ENCODE results near the gene PRKD1. TPM values are rescaled to one million over a fixed set of nuclear protein-coding genes. Genes with fewer than 3 reads are reported as not detected.

Gene PRKD1
- total and polyA plus RNA-seq, 3 donors from 2014 or later, result 29.9 to 82.9 (median 67.2) TPM

GRCh38 chr14:29684926-29685325 lies 242.7 kb downstream of the PRKD1 start:
- H3K27me3 ChIP-seq, result no peaks in the 10 kb centered on the region
- no peak overlapping the region for H3K27ac ChIP-seq
- no peak for TF ChIP-seq CTCF (IDR thresholded peaks at IDR 0.05)
- no peak for TF ChIP-seq POLR2A (IDR thresholded peaks at IDR 0.05)
- H3K36me3 ChIP-seq (ENCODE audit: low read depth, missing control alignments), result no peaks in the 10 kb centered on the region
- H3K4me3 ChIP-seq, result no peak overlapping the region
- intact Hi-C loops (cut with DNase I; ENCODE audit: low total_unique reads), result no loop called here
- peaks cover 10% of the 10 kb centered on the region for H3K4me1 ChIP-seq
- no peaks in the 10 kb centered on the region for H3K9me3 ChIP-seq
- DNase-seq, result no peak

- intact Hi-C loops (cut with DNase I; ENCODE audit: low total_unique reads), result no loop called here
- TF ChIP-seq POLR2A (IDR thresholded peaks at IDR 0.05) (no peak), CTCF (IDR thresholded peaks at IDR 0.05) (no peak)
Observed at GRCh38 chr14:29682789-29683188, 244.9 kb downstream of the PRKD1 start.

GRCh38 chr14:29681316-29681715 lies 246.3 kb downstream of the PRKD1 start:
- 85 to 98% methylated on average over 1 of the region's 1 CpG for WGBS, 2 donors
- intact Hi-C loops (cut with DNase I; ENCODE audit: low total_unique reads), result no loop called here
- Histone ChIP-seq H3K4me3 (no peak overlapping the region), H3K36me3 (ENCODE audit: low read depth, missing control alignments) (no peaks in the 10 kb centered on the region), H3K27ac (no peak overlapping the region), H3K9me3 (no peaks in the 10 kb centered on the region), H3K27me3 (no peaks in the 10 kb centered on the region), H3K4me1 (peaks cover 10% of the 10 kb centered on the region)
- no peak for TF ChIP-seq POLR2A (IDR thresholded peaks at IDR 0.05)
- TF ChIP-seq CTCF (IDR thresholded peaks at IDR 0.05), result no peak
- DNase-seq, result no peak

More at GRCh38 chr14:29682789-29683188, 244.9 kb downstream of the PRKD1 start:
- H3K27ac ChIP-seq, result no peak overlapping the region
- no peaks in the 10 kb centered on the region for H3K27me3 ChIP-seq
- H3K4me3 ChIP-seq, result no peak overlapping the region
- H3K9me3 ChIP-seq, result no peaks in the 10 kb centered on the region
- 80 to 88% methylated on average over 2 of the region's 2 CpGs for WGBS, 2 donors
- H3K4me1 ChIP-seq, result peaks cover 10% of the 10 kb centered on the region
- no peak for DNase-seq
- H3K36me3 ChIP-seq (ENCODE audit: low read depth, missing control alignments), result no peaks in the 10 kb centered on the region

GRCh38 chr14:29674566-29675285 lies 252.9 kb downstream of the PRKD1 start:
- no peak overlapping the region for H3K27ac ChIP-seq
- intact Hi-C loops (cut with DNase I; ENCODE audit: low total_unique reads), result no loop called here
- H3K4me3 ChIP-seq, result no peak overlapping the region
- TF ChIP-seq POLR2A (IDR thresholded peaks at IDR 0.05) (no peak), CTCF (IDR thresholded peaks at IDR 0.05) (no peak)
- DNase-seq, result no peak
- no peaks in the 10 kb centered on the region for H3K27me3 ChIP-seq
- WGBS, 2 donors, result 70 to 84% methylated on average over 7 of the region's 7 CpGs
- no peaks in the 10 kb centered on the region for H3K9me3 ChIP-seq
- no peaks in the 10 kb centered on the region for H3K36me3 ChIP-seq (ENCODE audit: low read depth, missing control alignments)
- no peaks in the 10 kb centered on the region for H3K4me1 ChIP-seq

- Histone ChIP-seq H3K36me3 (ENCODE audit: low read depth, missing control alignments) (no peaks in the 10 kb centered on the region), H3K9me3 (no peaks in the 10 kb centered on the region), H3K27me3 (no peaks in the 10 kb centered on the region), H3K4me1 (peaks cover 8% of the 10 kb centered on the region), H3K27ac (no peak overlapping the region), H3K4me3 (no peak overlapping the region)
- no peak for DNase-seq
- intact Hi-C loops (cut with DNase I; ENCODE audit: low total_unique reads), result no loop called here
- WGBS, 2 donors, result 45 to 65% methylated on average over 3 of the region's 3 CpGs
- TF ChIP-seq POLR2A (IDR thresholded peaks at IDR 0.05), result no peak
- TF ChIP-seq CTCF (IDR thresholded peaks at IDR 0.05), result no peak
Observed at GRCh38 chr14:29672831-29673230, 254.8 kb downstream of the PRKD1 start.
